ENCODE results near the gene SPRR1A.

The SPRR1A gene

DNA sequence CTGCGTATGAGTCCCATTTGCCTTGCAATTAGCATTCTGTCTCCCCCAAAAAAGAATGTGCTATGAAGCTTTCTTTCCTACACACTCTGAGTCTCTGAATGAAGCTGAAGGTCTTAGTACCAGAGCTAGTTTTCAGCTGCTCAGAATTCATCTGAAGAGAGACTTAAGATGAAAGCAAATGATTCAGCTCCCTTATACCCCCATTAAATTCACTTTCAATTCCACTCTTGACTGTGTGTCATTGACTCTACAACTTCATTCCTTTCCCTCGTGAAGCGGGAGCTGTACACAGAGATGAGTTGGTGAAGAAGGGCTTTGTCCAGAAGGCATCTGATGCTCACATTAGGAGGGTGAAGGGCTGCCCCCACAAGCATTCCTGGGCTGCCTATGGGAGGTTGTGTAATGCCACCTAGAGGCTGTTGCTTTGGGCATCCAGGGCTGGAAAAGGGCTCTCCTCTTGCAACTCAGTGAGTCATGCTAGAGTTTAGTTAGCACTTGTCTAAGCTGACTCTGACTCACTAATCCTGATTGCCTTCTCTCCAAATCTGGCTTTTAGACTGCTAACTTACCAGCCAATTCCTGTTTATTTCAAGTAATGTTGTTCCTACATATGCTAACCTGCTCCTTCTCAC is 48.9 kb downstream of the SPRR1A start:
- no peak for DNase-seq

DNA sequence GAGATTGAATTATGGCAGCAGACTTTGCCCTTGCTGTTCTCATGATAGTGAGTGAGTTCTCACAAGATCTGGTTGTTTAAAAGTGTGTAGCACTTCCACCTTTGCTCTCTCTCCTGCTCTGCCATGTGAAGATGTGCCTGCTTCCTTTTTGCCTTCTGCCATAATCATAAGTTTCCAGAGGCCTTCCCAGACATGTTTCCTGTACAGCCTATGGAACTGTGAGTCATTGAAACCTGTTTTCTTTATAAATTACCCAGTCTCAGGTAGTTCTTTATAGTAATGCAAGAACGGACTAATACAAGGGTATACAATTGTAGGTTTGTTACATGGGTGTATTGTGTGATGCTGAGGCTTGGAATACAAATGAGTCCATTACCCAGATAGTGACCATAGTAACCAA is 51.3 kb downstream of the SPRR1A start:
- DNase-seq, result no peak
